Measurements from ENCODE around the gene NENF.

- TF ChIP-seq CTCF (conservative IDR thresholded peaks at IDR 0.05) (no peak), EZH2 (IDR thresholded peaks at IDR 0.05; ENCODE audit: low read depth) (no peak)
These were observed 18.8 kb upstream of the NENF start for GRCh38 chr1:212413902-212414327.
